Stomach (tissue), 4 donors: ENCODE data around the gene OR10H4.

Source experiments
- EP300 ChIP-seq: sonication (generic); formaldehyde crosslinking; IDR thresholded peaks from one replicate; pipeline ENCODE4 v1.6.1; 2017; ENCODE audit warnings: antibody characterized with exemption
- TF ChIP-seq, protein P1 (sequence below), 7 experiments: fragments of 450-650 bp in 4 of 7; fragments of 200-600 bp in 3 of 7; sonication (generic) in 3 of 7; IDR thresholded peaks; one replicate each; pipeline ENCODE4 v1.5.1; 2016 to 2019; ENCODE audit warnings: antibody characterized with exemption in 7 of 7, control low read depth in 2 of 7, mild to moderate bottlenecking in 1 of 7

DNA sequence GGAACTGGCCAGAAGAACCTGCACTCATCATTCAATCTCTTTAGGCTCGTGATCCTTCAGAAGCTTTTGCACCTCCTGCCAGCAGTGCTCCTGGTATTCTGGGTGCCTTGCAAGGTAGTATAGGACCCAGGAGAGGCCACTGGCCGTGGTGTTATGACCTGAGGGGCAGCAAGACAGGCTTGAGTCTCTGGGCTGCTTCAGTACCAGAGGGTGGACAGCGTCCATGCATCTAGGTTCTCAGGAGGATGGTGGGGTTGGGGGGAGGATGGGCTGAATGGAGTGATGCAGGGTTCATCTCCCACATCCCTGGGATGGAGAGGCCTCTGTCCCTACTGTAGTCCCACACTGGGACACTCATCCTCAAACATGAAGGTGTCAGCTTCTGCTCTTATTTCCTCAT is 41.1 kb downstream of the OR10H4 start:
- TF ChIP-seq, protein P1, sequence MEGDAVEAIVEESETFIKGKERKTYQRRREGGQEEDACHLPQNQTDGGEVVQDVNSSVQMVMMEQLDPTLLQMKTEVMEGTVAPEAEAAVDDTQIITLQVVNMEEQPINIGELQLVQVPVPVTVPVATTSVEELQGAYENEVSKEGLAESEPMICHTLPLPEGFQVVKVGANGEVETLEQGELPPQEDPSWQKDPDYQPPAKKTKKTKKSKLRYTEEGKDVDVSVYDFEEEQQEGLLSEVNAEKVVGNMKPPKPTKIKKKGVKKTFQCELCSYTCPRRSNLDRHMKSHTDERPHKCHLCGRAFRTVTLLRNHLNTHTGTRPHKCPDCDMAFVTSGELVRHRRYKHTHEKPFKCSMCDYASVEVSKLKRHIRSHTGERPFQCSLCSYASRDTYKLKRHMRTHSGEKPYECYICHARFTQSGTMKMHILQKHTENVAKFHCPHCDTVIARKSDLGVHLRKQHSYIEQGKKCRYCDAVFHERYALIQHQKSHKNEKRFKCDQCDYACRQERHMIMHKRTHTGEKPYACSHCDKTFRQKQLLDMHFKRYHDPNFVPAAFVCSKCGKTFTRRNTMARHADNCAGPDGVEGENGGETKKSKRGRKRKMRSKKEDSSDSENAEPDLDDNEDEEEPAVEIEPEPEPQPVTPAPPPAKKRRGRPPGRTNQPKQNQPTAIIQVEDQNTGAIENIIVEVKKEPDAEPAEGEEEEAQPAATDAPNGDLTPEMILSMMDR (IDR thresholded peaks at IDR 0.05): no peak
- no peak for TF ChIP-seq EP300
